Type B pancreatic cell (in vitro differentiated cells): ENCODE data around the gene SCFD2. TPM values are rescaled to one million over a fixed set of nuclear protein-coding genes. Genes with fewer than 3 reads are reported as not detected.

Experiments used
- DNase-seq: peaks from one replicate; pipeline ENCODE4 v3.0.0; 2021; ENCODE audit warnings: mixed read lengths; ENCODE audit not compliant: unreplicated experiment; ENCODE audit errors: extremely low spot score
- H3K27ac Mint-ChIP-seq: 2 replicates; pipeline ENCODE4 v1.8.0; 2021; ENCODE audit warnings: mild to moderate bottlenecking, mixed read lengths
- H3K27me3 Mint-ChIP-seq: 2 replicates; pipeline ENCODE4 v1.8.0; 2021; ENCODE audit warnings: mixed read lengths
- H3K36me3 Mint-ChIP-seq: 2 replicates; pipeline ENCODE4 v1.8.0; 2021; ENCODE audit warnings: mixed read lengths
- H3K4me1 Mint-ChIP-seq: one replicate; pipeline ENCODE4 v1.8.0; 2021; ENCODE audit warnings: mixed read lengths; ENCODE audit not compliant: unreplicated experiment
- H3K4me3 Mint-ChIP-seq: 2 replicates; pipeline ENCODE4 v1.8.0; 2021; ENCODE audit warnings: mild to moderate bottlenecking, mixed read lengths
- H3K9me3 Mint-ChIP-seq: 2 replicates; pipeline ENCODE4 v1.8.0; 2021; ENCODE audit warnings: mixed read lengths
- total RNA-seq: library from RNA; stranded (reverse); gene quantifications from 2 replicates; pipeline ENCODE4 v1.2.1, GENCODE V29; 2021; ENCODE audit warnings: low replicate concordance
- TF ChIP-seq, protein P1 (sequence below): fragments of 200-600 bp; sonication (generic); conservative IDR thresholded peaks from 2 replicates; pipeline ENCODE4 v1.5.0; 2021; ENCODE audit warnings: antibody characterized with exemption, mild to moderate bottlenecking

SCFD2 gene
- total RNA-seq, 1 donor from 2014 or later = 11.2 TPM

DNA sequence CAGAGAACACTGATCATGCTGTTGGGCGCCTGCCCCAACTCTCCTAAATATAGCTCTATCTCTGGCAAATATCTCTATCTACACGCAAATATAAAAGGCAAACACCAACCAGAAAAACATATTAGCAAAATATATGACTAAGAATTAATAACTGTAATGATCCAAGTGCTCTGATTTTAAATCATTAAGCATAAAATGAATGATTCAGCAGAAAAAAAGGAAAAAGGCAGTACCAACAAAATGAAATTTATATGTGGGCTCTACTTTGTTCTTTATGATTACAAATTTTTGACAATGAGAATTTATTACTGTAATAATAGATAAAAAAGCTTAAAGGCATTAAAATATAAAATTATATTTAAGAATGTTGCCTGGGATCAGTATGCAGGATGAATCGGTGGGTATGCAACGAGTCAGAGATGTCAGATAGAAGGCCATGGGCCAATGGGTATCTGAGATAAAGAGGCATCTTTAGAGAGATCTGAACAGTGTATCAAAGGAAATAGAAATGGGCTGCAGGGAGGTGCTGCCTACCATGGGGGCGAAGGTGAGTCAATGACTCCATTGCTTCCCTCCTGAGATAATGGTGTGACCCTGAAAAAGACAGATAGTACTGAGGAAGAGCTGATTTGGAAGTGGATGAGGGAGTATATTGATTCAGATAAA, 234.8 kb downstream of the SCFD2 start:
- H3K27ac Mint-ChIP-seq = no peak overlapping the region
- H3K27me3 Mint-ChIP-seq = no peaks in the 10 kb centered on the region
- H3K4me1 Mint-ChIP-seq = no peaks in the 10 kb centered on the region
- no peak overlapping the region for H3K4me3 Mint-ChIP-seq
- TF ChIP-seq, protein P1, sequence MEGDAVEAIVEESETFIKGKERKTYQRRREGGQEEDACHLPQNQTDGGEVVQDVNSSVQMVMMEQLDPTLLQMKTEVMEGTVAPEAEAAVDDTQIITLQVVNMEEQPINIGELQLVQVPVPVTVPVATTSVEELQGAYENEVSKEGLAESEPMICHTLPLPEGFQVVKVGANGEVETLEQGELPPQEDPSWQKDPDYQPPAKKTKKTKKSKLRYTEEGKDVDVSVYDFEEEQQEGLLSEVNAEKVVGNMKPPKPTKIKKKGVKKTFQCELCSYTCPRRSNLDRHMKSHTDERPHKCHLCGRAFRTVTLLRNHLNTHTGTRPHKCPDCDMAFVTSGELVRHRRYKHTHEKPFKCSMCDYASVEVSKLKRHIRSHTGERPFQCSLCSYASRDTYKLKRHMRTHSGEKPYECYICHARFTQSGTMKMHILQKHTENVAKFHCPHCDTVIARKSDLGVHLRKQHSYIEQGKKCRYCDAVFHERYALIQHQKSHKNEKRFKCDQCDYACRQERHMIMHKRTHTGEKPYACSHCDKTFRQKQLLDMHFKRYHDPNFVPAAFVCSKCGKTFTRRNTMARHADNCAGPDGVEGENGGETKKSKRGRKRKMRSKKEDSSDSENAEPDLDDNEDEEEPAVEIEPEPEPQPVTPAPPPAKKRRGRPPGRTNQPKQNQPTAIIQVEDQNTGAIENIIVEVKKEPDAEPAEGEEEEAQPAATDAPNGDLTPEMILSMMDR = no peak
- H3K36me3 Mint-ChIP-seq = peaks cover 5% of the 10 kb centered on the region
- peaks cover 5% of the 10 kb centered on the region for H3K9me3 Mint-ChIP-seq
- DNase-seq = no peak

DNA sequence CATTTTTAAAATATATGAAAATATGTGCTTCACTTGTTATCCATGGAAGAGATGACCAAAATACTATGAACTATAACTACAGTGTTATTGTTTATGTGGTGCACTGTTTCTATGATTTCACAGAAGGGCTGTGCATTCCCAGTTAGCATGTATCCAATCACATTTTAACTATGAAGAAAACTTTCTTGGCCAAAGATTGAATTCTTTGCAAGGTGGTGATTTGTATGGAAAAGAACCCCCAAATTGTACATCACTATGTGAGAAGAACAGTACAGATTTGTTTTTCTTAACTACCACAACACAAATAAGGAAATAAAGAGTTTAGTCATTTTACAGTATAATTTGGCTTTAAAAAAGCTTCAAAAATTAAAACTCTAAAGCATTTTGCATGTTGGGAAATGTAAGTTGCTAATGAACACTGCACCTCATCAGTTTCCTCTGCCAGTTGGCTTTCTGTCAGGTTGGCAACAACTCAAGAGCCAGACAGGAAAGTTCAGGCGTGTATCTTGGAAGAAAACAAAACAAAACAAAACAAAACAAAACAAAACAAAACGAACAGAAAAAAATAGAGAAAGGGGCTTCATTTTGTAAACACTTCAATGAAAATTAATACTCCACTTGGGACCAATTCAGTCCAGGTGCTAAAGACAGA, 237.0 kb downstream of the SCFD2 start:
- Mint-ChIP-seq H3K27ac (no peak overlapping the region), H3K4me1 (peaks cover 4% of the 10 kb centered on the region), H3K9me3 (peaks cover 2% of the 10 kb centered on the region), H3K27me3 (no peaks in the 10 kb centered on the region), H3K36me3 (peaks cover 2% of the 10 kb centered on the region), H3K4me3 (no peak overlapping the region)
- TF ChIP-seq, protein P1 = no peak
- no peak for DNase-seq

DNA sequence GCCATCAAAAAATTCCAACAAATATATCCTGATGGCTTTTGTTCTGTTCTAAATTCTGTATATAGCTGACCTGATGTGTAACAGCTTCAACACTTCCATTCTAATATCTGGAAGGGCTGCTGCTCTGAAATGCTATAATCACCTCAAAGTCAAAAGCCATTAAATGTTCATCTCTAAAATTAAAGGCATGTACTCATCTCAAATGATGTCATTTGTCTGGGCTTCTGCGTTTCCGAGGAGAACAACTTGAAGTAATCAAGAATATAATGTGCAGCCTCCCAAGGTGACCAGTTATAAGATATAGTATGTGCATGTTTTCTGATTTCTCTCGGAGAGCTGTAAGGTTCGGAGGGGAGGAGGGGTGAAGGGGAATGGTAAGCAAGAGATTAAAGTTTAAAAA, 237.6 kb downstream of the SCFD2 start:
- H3K36me3 Mint-ChIP-seq = no peaks in the 10 kb centered on the region
- H3K27me3 Mint-ChIP-seq = no peaks in the 10 kb centered on the region
- H3K27ac Mint-ChIP-seq = no peak overlapping the region
- TF ChIP-seq, protein P1 = no peak
- no peak for DNase-seq
- peaks cover 4% of the 10 kb centered on the region for H3K4me1 Mint-ChIP-seq
- no peaks in the 10 kb centered on the region for H3K9me3 Mint-ChIP-seq
- H3K4me3 Mint-ChIP-seq = no peak overlapping the region

DNA sequence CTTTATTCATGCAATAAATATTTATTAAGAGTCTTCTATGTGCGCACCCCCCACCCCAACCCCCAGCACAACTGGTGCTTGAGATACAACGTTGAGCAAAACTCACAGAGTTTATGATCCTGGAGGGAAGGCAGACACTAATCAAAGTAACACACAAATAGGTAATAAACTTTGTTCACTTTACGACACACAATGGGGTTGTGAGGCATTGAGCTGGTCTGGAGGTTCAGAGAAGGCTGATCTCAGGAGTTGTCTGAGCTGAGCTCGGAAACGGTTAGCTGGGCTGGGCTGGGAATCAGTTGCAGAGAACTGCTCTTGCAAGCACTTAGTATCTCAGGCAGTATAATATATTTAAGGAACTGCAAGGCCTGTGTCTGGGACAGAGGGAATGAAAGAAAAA, 238.5 kb downstream of the SCFD2 start:
- Mint-ChIP-seq H3K36me3 (no peaks in the 10 kb centered on the region), H3K4me1 (peaks cover 8% of the 10 kb centered on the region), H3K27me3 (no peaks in the 10 kb centered on the region), H3K4me3 (no peak overlapping the region), H3K9me3 (no peaks in the 10 kb centered on the region), H3K27ac (no peak overlapping the region)
- TF ChIP-seq, protein P1 = no peak
- no peak for DNase-seq

DNA sequence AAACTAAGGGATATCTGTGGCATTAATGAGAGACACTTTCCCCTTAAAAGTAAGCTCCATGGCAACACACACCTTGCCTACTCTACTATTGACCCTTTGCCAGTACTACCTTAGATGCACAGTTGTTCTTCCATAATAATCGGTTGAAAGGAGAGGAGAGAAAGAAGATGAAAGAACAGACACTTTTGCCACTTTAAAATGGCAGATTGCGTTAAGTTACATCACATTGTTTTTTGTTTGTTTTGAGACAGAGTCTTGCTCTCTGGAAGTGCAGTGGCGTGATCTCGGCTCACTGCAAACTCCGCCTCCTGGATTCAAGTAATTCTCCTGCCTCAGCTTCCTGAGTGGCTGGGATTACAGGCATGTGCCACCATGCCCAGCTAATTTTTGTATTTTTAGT, 239.8 kb downstream of the SCFD2 start:
- Mint-ChIP-seq H3K4me1 (peaks cover 11% of the 10 kb centered on the region), H3K27ac (no peak overlapping the region), H3K4me3 (no peak overlapping the region), H3K36me3 (no peaks in the 10 kb centered on the region), H3K9me3 (no peaks in the 10 kb centered on the region), H3K27me3 (no peaks in the 10 kb centered on the region)
- TF ChIP-seq, protein P1 = no peak
- no peak for DNase-seq
